Measurements from ENCODE around the gene LRRC49.
"Not testable (repeated sequence)": the region's sequence is repeated elsewhere in the genome, so short reads cannot be mapped to it uniquely, and the experiment has no call there.

The LRRC49 gene

GRCh38 chr15:70922119-70922518 lies 29.5 kb downstream of the LRRC49 start:
- DNase-seq (ENCODE audit: low spot score) = no peak

GRCh38 chr15:70923311-70924080 lies 30.9 kb downstream of the LRRC49 start:
- DNase-seq (ENCODE audit: low spot score) = no peak

- not testable (repeated sequence) for DNase-seq (ENCODE audit: low spot score)
These were observed 34.3 kb downstream of the LRRC49 start for GRCh38 chr15:70926914-70927313.

- DNase-seq (ENCODE audit: low spot score) = no peak
These were observed 39.2 kb downstream of the LRRC49 start for GRCh38 chr15:70931821-70932220.

GRCh38 chr15:70932397-70932796 lies 39.8 kb downstream of the LRRC49 start:
- DNase-seq (ENCODE audit: low spot score) = no peak

- DNase-seq (ENCODE audit: low spot score) = no peak
These were observed 40.8 kb downstream of the LRRC49 start for GRCh38 chr15:70933411-70933810.

- no peak for DNase-seq (ENCODE audit: low spot score)
These were observed 43.0 kb downstream of the LRRC49 start for GRCh38 chr15:70935631-70936030.

- DNase-seq (ENCODE audit: low spot score) = no peak
These were observed 43.7 kb downstream of the LRRC49 start for GRCh38 chr15:70936326-70936725.

- DNase-seq (ENCODE audit: low spot score) = not testable (repeated sequence)
These were observed 50.7 kb downstream of the LRRC49 start for GRCh38 chr15:70943285-70943684.

GRCh38 chr15:70947351-70948335 lies 55.0 kb downstream of the LRRC49 start:
- DNase-seq (ENCODE audit: low spot score) = no peak

- no peak for DNase-seq (ENCODE audit: low spot score)
These were observed 58.3 kb downstream of the LRRC49 start for GRCh38 chr15:70950953-70951352.

GRCh38 chr15:70954171-70954570 lies 61.5 kb downstream of the LRRC49 start:
- DNase-seq (ENCODE audit: low spot score) = no peak

GRCh38 chr15:70954733-70955132 lies 62.1 kb downstream of the LRRC49 start:
- no peak for DNase-seq (ENCODE audit: low spot score)

GRCh38 chr15:70955151-70955550 lies 62.5 kb downstream of the LRRC49 start:
- DNase-seq (ENCODE audit: low spot score) = no peak

- DNase-seq (ENCODE audit: low spot score) = no peak
These were observed 63.8 kb downstream of the LRRC49 start for GRCh38 chr15:70956201-70956995.

GRCh38 chr15:70962084-70962483 lies 69.5 kb downstream of the LRRC49 start:
- no peak for DNase-seq (ENCODE audit: low spot score)

- DNase-seq (ENCODE audit: low spot score) = no peak
These were observed 70.6 kb downstream of the LRRC49 start for GRCh38 chr15:70963199-70963598.

- DNase-seq (ENCODE audit: low spot score) = no peak
These were observed 71.4 kb downstream of the LRRC49 start for GRCh38 chr15:70964058-70964457.

- no peak for DNase-seq (ENCODE audit: low spot score)
These were observed 72.1 kb downstream of the LRRC49 start for GRCh38 chr15:70964686-70965085.

- DNase-seq (ENCODE audit: low spot score) = no peak
These were observed 75.0 kb downstream of the LRRC49 start for GRCh38 chr15:70967646-70968045.

GRCh38 chr15:70974004-70974832 lies 81.6 kb downstream of the LRRC49 start:
- DNase-seq (ENCODE audit: low spot score) = peak; percentile 45

All from NAMALWA (cell line).